HG03469 (cell line): ENCODE data around the gene RCC2.
"Not testable (repeated sequence)": the region's sequence is repeated elsewhere in the genome, so short reads cannot be mapped to it uniquely, and the experiment has no call there.

Experiments used
- ATAC-seq: cut with Tn5 transposase; IDR thresholded peaks from one replicate; pipeline ENCODE4 v1.9.1; 2021; ENCODE audit warnings: mild to moderate bottlenecking, moderate library complexity, moderate number of reproducible peaks; ENCODE audit not compliant: unreplicated experiment

The RCC2 gene

GRCh38 chr1:17422461-17422860, 17.0 kb downstream of the RCC2 start:
- ATAC-seq = no peak

- ATAC-seq = no peak
These were observed 19.0 kb downstream of the RCC2 start for GRCh38 chr1:17420391-17420918.

- no peak for ATAC-seq
These were observed 19.7 kb downstream of the RCC2 start for GRCh38 chr1:17419626-17420328.

DNA sequence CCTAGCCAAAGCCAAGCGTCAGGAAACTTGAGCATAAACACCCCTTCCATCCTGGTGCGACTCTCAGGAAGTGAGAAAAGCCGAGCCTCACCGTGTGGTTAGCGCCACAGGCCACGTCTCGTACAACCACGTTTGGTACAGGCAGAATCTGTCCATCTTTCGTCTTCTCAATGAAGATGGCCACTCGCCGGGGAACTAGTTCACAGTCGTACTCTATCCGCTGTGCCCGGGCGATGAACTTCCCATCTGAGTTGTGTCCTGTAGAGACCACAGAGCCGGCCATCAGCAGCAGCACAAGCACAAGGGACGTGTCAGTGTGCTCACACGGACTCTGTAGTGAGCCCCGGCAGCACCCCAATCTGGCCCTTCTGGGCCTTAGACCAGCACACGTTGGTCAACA, 23.1 kb downstream of the RCC2 start:
- ATAC-seq = no peak

DNA sequence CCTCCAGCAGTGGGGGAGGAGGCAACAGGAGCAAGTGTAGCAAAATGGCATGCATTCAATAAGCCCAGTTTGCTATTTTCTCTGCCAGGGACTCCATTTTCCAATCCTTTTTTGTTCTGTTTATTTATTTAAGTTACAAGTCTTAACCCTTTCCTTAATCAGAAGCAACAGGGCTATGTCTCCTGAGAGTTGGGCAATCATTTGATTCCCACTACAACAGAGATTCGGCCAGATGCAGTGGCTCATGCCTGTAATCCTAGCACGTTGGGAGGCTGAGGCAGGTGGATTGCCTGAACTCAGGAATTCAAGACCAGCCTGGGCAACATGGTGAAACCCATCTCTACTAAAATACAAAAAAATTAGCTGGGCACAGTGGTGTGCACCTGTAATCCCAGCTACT, 25.5 kb downstream of the RCC2 start:
- ATAC-seq = no peak

- no peak for ATAC-seq
These were observed 27.2 kb downstream of the RCC2 start for GRCh38 chr1:17412093-17412870.

DNA sequence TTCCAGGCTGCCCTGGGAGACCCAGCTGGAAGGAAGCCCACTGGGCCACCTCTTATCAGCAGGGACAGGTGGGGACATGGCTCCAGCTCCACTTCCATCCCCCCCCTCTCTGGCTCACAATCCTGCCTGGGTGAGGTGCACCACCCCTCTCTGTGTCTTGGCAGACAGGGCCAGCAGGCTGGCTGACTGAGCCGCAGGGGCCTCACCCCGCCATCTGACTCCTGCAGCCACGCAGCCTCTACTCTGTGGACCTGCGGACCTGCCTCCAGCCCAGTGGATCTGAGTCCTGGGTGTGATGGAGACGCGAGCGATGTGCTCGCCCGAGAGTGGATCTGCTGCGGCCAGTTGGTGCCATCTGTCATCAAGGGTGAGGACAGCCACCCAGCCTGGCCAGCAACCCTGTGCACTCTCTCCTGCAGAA, 30.1 kb downstream of the RCC2 start:
- no peak for ATAC-seq

DNA sequence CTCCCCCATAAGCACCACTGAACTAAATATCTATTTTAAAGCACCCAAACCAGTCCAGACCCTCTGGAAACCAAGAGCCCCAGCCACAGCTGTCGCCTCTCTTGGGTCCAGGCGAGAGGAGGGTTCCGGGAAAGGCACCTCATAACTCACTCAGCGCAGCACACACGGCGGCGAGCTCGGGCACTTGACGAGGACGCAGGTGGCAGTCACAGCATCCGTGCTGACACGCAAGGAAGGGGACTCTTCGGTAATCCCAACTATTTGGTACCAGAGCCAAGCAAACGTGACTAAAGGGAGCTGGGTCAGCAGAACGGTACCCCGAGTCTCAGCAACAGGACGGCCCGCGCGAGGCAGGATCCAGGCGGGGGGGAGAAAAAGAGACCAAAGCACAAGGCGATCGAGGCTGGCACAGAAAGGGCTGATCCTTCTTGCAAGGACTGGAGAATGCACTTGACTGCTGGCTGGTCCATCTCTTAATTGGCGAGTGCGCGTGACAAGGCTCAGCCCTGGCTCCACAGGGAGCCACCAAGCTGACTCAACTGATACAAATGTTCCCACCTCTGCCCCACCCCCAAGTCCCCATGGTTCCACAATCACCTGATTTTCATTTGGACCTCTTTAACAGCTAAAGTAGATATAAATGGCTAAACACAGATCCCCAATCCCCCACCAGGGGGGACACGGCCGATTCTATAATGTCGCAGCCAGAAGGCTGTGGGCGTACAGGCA, 31.5 kb downstream of the RCC2 start:
- not testable (repeated sequence) for ATAC-seq

- ATAC-seq = not testable (repeated sequence)
These were observed 32.6 kb downstream of the RCC2 start for GRCh38 chr1:17406760-17407475.

DNA sequence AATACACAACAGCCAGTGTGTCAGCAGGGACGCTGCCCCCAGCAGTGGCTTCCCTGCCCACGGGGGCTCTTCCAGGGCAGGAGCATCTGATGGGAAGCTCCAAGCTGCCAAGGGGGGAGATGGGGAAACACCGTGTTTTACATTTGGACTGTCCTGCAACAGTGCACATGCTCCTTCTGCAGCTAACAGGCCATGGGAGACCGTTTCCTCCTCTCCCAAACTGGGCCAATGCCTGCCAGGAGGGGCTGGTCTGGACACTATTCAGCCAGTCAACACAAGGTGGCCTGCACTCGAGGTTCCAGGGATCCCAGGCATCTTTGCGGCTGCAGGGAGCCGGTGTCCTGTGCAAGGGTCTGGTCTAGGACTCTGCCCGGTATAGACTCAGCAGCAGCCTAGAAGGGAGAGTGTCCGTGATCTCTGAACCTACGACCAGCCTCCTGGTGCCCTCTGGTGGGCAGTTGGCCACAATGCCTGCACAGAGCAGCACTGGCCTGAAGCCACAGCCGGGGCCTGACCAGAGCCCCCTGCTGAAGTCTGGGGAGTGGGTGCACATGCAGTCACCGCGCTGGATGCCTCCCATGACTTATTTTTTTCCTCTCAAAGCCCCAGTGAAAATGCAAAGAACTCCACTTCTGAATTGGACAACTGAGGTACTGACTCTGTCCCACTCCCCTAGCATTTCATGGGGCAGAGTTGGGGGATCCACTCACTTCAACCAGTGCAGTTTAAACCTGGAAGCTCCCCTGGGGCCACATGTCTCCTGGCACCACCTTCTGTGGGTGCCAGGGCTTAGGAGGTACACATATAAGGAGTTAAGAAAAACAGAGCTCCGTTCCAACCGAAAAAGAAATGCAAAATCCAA, 33.3 kb downstream of the RCC2 start:
- no peak for ATAC-seq

- ATAC-seq = no peak
These were observed 34.7 kb downstream of the RCC2 start for GRCh38 chr1:17404820-17405219.

DNA sequence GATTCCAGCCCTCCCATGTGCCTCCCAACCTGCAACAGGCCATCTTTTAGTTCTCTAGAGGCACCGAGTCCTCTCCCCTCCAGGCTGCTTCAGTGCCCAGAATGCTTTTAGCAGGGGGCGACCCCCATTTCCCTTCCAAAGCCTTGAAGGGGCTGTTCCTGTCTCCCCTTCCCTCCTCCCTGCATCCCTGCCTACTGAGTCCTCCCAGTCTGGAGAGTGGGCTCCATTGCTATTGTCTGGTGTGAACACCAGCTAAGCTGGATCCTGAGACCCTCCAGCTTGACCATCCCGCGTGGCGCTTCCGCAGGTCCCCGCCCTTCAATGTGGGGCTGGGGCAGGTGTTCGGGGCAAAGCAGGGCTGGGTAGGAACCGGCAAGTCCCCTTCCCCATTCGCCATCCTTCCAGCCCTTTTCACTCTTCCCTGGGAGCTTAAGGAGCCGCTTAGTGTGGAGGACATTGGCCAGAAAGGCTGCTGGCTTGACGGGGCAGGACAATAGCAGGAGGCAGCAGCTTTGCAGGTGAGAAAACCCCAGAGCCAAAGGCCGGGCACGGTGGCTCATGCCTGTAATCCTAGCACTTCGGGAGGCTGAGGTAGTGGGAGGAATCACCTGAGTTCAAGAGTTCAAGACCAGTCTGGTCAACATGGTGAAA, 35.3 kb downstream of the RCC2 start:
- ATAC-seq = no peak

DNA sequence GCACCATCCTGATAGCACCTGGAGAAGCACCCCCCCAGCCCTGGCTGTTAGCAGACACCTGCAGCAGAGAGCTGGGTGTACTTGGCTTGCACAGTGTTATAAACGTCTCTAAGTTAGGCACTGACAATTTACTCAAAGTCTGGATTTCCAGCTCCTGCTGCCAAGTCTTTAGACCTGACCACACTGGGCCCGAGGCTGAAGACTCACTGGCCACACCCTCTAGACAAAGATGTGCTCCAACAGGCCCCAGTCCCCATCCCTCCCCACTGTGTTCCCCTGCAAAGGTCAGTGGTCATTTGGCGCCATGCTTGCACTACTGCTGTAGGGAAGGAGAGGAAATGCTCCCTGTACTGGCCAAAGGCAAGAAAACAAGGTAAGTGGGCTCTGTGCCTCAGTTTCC, 36.4 kb downstream of the RCC2 start:
- ATAC-seq = no peak

GRCh38 chr1:17401841-17402240, 37.6 kb downstream of the RCC2 start:
- ATAC-seq = no peak

DNA sequence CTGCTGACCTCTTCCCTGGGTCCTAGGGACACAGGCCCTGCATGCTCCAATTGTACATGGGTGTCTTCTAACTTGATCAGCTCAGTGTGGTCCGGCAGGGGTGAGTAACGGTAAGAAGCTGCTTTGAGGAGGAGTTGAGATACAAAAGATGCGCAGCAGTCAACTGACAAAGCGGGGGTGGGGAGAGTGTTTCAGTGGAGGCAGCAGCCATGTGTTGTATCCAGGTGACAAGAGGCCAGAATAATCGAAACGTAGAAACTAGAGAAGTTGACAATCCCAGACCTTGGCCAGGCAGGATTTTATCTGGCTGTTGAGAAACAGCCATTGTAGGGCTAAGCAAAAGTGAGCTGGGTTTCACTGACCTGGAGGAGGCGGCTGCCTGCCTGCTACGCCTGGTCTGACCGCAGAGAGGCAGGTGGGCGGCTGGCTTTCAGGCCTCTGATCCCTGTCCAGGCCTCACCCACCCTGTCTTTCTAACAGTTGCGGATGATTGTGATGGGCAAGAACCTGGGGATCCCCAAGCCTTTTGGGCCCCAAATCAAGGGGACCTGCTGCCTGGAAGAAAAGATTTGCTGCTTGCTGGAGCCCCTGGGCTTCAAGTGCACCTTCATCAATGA, 38.6 kb downstream of the RCC2 start:
- ATAC-seq = no peak

- no peak for ATAC-seq
These were observed 41.4 kb downstream of the RCC2 start for GRCh38 chr1:17397910-17398695.

- no peak for ATAC-seq
These were observed 46.2 kb downstream of the RCC2 start for GRCh38 chr1:17393230-17393629.

DNA sequence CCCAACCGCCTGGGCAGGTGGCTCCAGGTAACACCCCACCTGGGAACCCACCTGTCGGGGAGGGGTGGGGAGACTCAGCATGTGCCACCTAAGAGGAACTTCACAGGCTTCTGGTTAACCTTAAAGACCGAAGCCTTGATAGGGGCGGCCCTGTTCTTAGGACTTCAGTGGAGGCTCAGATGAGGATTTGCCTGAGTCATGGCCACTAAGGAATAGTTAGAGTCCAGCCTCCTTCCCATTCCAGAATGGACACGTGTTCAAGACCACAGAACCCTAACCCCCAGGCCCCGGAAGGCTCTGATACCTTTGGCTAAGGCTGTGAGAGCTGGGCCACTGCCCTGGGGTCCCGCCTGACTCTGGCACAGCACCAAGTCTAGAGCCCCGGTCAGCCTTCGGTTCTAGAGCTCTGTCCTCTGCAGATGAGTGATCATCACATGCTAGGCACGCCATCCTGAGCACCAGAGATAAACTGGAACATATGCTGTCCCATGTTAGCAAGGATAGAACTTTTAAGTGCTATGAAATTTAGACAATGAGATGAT, 47.2 kb downstream of the RCC2 start:
- ATAC-seq = no peak
